Measurements from ENCODE around the gene LPCAT1.

Gene LPCAT1

DNA sequence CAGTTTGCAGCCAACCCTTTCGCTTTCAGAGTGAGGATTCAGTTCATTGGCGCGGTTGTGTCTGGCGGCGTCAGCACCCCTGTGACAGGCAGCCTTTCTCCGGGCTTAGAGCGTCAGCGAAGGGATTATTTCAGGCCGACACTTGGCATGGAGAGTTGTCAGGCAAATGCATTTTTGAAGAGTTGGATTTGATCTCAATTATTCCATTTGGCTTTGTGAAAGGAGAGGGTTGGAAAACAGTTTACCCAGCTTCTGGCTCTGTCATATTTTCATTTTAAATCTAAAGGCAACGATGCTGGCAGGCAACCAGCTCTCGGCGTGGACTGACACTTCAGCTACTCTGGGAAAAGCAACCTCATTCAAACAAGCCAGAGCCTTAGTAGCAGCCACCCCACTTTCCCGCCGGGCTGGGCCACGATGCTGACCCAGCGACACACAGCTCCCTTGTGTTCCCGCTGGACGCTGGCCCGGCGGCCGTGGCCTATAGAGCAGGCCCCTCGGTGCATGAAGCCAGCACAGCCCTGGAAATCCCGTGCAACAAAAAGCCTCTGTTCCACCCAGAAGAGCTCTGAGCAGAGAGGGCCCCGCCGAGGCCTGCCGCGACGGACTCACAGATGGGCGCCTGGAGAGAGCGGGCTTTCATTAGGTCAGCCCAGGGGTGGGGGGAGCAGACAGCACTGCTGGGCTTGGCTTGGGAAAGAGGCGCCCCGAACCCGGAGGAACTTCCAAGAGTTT is 28.9 kb upstream of the LPCAT1 start:
- no peak for TF ChIP-seq ZFX (IDR thresholded peaks at IDR 0.05; ENCODE audit: borderline replicate concordance)
- TF ChIP-seq, protein P1, sequence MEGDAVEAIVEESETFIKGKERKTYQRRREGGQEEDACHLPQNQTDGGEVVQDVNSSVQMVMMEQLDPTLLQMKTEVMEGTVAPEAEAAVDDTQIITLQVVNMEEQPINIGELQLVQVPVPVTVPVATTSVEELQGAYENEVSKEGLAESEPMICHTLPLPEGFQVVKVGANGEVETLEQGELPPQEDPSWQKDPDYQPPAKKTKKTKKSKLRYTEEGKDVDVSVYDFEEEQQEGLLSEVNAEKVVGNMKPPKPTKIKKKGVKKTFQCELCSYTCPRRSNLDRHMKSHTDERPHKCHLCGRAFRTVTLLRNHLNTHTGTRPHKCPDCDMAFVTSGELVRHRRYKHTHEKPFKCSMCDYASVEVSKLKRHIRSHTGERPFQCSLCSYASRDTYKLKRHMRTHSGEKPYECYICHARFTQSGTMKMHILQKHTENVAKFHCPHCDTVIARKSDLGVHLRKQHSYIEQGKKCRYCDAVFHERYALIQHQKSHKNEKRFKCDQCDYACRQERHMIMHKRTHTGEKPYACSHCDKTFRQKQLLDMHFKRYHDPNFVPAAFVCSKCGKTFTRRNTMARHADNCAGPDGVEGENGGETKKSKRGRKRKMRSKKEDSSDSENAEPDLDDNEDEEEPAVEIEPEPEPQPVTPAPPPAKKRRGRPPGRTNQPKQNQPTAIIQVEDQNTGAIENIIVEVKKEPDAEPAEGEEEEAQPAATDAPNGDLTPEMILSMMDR (IDR thresholded peaks at IDR 0.05), result no peak
- no peak overlapping the region for H3K27ac ChIP-seq

DNA sequence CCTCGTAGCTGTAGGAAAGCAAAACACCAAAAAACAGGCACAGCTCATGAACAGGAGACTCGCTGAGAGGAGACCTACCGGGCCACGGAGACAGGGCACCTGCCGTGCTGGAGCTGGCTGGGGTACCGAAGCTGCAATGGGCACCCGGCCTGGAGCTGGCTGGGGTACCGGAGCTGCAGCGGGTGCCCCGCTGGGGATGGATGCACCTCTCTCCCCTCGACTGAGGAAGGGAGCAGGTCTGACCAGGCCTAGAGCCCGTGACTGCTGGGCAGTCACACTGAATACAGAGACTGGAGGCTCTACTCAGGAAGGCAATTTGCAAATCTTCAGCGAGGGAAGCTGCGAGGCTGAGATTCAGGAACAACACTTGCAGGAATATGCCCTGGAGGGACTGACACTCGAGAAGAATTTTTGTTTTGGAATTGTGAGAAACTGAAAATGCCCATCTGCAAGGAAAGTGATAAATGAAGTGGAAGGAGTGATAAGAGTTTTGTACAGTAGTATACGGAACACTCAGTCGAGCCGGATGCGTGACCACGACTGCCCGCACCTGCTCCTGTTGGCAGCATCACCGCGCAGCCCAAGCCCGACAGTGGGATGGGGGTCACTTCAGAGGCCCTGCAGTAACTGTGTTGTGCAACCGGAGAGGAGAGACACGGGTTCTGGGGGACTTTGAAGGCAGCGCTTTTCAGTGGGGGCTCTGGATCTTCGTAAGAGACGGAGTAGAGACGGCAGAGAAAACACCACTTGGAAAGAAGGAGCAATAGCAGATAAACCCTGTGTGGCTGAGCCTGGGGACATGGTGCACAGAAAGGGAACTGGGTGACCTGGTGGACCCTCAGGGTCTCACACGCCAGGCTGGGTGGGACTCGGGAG is 27.9 kb upstream of the LPCAT1 start:
- H3K27ac ChIP-seq, result no peak overlapping the region

DNA sequence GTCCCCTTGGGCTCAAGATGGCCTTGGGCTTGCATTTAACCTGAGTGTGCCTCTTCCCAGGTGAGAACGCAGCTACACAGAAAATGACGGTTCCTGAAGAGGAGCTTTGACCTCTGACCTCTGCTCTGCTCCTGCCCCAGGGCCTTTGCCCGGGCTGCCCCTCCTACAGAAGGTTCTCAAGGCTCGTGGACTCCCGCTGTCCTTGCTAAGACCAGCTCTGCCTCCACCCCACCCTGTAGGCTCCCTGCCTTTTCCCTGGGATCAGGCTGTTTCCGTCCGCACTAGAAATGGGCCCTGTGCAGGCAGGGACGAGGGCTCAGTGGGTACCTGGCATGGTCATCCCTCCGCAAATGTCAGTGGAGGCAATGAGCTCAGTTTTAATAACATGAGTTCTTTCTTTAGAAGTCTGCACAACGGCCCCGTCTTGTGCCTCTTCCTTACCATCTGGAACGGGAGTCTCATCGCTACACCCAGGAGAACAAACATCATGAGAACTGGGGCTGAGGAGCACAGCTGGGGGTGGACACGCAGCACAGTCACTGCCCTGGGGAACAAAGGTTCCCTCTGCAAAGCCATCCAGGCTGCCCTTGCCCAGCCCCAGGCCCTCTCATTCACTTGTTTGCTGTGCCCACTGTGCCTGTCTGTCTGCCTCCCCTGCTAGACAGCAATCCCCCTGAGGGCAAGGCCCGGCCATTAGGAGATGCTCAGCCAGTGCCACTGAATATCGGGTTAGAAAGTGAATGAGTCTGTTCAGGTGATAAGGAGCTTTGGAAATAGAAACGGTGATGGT is 26.7 kb upstream of the LPCAT1 start:
- TF ChIP-seq, protein P1 (IDR thresholded peaks at IDR 0.05), result no peak
- no peak for TF ChIP-seq ZFX (IDR thresholded peaks at IDR 0.05; ENCODE audit: borderline replicate concordance)
- no peak overlapping the region for H3K27ac ChIP-seq

More for the DNA sequence above, 27.9 kb upstream of the LPCAT1 start:
- TF ChIP-seq ZFX (IDR thresholded peaks at IDR 0.05; ENCODE audit: borderline replicate concordance), result no peak
- TF ChIP-seq, protein P1 (IDR thresholded peaks at IDR 0.05), result no peak

DNA sequence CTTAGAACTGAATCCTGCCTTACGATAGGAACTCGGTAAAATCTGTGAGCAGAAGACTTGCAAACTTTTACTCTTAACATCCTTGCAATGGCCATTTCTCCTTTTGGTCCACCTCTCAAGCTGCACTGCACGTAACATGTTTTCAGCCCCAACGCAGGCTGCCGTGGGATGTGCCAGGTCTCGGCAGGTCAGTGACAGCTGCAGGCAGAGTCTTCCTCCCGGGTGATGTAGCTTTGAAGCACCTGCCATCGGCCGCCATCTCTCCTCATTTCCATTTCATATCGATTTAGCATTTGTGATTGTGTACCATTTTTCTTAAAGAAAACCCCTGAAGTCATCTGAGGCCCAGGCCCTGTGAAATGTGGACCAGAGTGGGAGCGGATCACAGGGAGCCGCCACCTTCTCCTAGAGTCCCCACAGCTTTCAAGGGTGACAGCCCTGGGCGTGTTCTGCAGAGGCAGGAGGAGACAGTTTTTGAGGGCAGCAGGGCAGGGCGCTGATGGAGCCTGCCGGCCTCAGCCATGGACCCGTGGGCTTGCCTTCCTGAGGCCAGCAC is 25.8 kb upstream of the LPCAT1 start:
- H3K27ac ChIP-seq, result no peak overlapping the region
- TF ChIP-seq, protein P1 (IDR thresholded peaks at IDR 0.05), result no peak
- no peak for TF ChIP-seq ZFX (IDR thresholded peaks at IDR 0.05; ENCODE audit: borderline replicate concordance)

DNA sequence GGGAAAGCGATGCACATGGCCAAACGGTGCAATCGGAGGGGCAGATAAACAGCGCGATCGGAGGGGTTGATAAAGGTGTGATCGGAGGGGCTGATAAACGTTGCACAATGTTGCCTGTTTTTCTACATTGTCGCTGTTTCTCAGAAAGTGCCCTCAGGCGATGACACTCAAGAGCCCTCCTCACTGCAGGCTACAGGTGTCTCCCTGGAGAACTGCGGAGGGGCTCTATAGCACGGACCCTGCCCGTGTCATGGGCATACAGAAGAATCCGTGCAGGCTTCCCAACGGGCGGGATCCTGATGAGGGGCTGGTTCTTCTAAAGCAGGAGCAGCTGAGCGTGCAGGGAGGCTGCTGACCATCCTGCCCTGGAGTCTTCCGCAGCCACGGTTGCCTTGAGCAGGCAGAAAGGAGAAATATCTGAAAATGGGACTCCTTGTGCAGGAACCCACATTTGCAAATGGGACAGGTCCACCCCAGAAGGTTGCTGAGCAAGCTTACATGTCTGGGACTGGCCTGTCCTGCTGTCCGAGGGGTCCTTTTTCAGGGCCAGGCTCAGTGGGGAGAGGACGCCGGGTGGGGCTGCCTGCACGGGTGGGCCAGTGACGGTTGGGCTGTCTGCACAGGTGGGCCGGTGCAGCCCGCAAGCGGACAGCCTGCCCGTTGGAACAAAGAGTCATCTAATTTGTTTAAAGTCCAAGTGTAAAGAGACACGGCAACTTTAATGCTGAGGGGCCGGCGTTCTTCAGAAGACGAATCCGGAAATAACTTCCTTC is 25.1 kb upstream of the LPCAT1 start:
- no peak overlapping the region for H3K27ac ChIP-seq
- TF ChIP-seq, protein P1 (IDR thresholded peaks at IDR 0.05), result no peak
- TF ChIP-seq ZFX (IDR thresholded peaks at IDR 0.05; ENCODE audit: borderline replicate concordance), result no peak

DNA sequence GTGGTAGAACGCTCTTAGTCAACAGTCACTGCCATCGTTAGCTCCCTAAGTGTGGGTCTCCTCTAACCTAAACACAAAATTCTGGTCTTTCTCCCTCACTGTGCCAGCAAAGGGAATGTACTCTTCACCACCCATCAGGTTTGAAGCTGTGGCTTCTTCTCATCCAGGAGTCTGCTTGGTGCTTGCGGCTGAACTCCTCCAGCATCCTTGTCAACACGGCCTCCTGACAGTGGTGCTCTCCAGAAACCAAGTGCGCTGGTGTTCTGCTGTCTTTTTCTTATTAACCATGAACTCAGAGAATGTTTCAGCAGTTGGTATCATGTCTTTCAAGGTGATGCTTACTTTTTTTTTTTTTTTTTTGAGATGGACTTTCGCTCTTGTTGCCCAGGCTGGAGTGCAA is 23.9 kb upstream of the LPCAT1 start:
- no peak overlapping the region for H3K27ac ChIP-seq
- TF ChIP-seq, protein P1 (IDR thresholded peaks at IDR 0.05), result no peak
- TF ChIP-seq ZFX (IDR thresholded peaks at IDR 0.05; ENCODE audit: borderline replicate concordance), result no peak

All from 22Rv1 (cell line).